HuH-7 (cell line): ENCODE measurements around the gene ATP6V1E1.
A peak's percentile ranks its signal among the peaks of the same experiment; 100 is the strongest.
"Not testable (repeated sequence)": the region's sequence is repeated elsewhere in the genome, so short reads cannot be mapped to it uniquely, and the experiment has no call there.

Experiments
- DNase-seq: peaks from one replicate; pipeline ENCODE4 v3.0.0; 2011; ENCODE audit warnings: low spot score

The ATP6V1E1 gene

DNA sequence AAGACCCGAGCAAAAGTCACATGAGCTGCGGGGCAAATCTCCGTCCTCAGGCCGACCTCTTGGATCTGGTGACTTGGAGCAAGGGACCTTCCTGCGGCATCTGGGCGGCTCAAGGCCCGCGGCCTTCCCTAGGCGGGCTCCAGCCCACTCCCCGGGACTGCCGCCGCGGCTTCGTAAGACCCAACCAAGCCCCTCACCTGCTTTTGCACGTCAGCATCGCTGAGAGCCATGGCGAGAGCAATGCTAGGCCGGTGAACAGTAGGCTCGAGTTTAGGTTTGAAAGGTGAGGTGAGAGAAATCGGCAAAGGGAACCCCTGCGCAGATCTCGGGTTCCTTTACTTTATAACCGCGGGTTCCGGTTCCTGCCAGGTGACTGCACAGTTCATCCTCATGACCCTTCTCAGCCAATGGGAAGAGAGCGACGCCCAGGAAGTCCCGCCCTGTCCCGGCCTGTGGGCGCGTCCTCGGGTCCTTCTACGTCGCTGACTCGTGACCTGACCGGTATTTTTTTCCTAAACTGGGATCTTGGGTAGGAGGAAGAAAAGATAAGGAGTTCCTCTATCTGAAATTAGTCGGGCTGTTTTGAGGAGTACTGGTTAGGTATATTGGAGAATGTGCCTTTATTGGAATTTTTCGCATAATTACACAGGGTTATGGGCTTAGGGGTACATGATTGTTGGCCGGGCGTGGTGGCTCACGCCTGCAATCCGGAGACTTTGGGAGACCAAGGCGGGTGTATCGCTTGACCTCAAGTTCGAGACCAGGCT lies at the start of gene ATP6V1E1:
TSS of gene ATP6V1E1 (minus strand) at position 344 of the 767 bp plus-strand sequence. CDS start at position 230, 114 bp downstream.
- peak; percentile 98 for DNase-seq

- no peak for DNase-seq
Observed at GRCh38 chr22:17675584-17675983, 47.0 kb upstream of the ATP6V1E1 start.

DNA sequence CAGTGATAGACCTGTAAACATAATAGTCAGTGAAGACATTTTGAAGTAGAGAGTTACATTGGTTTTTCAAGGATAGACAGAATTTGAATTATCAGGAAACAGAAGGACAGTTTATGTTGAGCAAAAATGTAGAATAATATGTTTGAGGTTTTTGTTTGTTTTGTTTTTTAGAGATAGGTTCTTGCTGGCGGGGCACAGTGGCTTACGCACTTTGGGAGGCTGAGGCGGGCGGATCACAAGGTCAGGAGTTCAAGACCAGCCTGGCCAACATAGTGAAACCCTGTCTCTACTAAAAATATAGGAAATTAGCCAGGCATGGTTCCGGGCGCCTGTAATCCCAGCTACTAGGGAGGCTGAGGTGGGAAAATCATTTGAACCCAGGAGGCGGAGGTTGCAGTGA lies 45.6 kb upstream of the ATP6V1E1 start:
- DNase-seq, result no peak

GRCh38 chr22:17672417-17672991 lies 44.0 kb upstream of the ATP6V1E1 start:
- DNase-seq, result no peak

DNA sequence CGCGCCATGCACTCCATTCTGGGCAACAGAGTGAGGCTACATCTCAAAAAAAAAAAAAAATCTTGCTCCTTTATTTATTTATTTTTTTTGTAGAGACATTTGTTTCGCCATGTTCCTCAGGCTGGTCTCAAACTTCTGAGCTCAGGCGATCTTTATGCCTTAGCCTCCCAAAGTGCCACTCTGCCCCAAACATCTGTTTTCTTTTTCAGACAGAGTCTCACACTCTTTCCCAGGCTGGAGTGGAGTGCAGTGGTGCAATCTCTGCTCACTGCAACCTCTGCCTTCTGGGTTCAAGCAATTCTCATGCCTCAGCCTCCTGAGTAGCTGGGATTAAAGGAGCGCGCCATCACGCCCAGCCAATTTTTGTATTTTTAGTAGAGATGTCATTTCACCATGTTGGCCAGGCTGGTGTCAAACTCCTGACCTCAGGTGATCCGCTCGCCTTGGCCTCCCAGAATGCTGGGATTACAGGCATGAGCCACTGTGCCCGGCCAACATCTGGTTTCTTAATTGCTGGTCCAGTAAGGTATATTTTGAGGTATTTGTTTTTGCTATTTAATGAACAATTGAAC lies 43.1 kb upstream of the ATP6V1E1 start:
- DNase-seq, result not testable (repeated sequence)

GRCh38 chr22:17665854-17666253 lies 37.3 kb upstream of the ATP6V1E1 start:
- no peak for DNase-seq

GRCh38 chr22:17665248-17665647 lies 36.7 kb upstream of the ATP6V1E1 start:
- DNase-seq, result no peak

- no peak for DNase-seq
Observed at GRCh38 chr22:17664414-17665055, 36.0 kb upstream of the ATP6V1E1 start.

GRCh38 chr22:17656870-17657395 lies 28.4 kb upstream of the ATP6V1E1 start:
- DNase-seq, result no peak

- DNase-seq, result no peak
Observed at GRCh38 chr22:17655289-17655688, 26.7 kb upstream of the ATP6V1E1 start.

DNA sequence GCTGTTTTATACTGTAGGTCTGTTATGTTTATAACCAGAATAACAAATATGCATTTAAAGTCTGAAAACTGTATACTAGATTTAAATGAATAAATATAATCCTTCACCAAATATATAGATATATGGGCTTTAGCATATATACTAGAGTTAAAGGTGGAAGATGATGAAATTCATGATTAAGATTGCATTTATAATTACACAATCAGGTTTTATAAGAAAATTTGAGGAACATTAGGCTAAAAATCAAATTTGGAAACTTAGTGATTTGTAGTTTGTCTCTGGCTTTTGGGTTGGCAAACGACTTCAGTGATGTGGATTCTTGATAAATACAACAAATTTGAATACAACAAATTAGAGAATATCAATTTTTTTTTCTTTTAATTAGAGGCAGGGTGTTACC lies 20.0 kb upstream of the ATP6V1E1 start:
- no peak for DNase-seq

GRCh38 chr22:17647991-17648390 lies 19.4 kb upstream of the ATP6V1E1 start:
- no peak for DNase-seq

- no peak for DNase-seq
Observed at GRCh38 chr22:17647452-17647851, 18.9 kb upstream of the ATP6V1E1 start.

GRCh38 chr22:17642357-17642756 lies 13.8 kb upstream of the ATP6V1E1 start:
- not testable (repeated sequence) for DNase-seq

GRCh38 chr22:17641269-17641668 lies 12.7 kb upstream of the ATP6V1E1 start:
- no peak for DNase-seq

- DNase-seq, result peak; percentile 76
Observed at GRCh38 chr22:17639247-17639741, 10.7 kb upstream of the ATP6V1E1 start.

DNA sequence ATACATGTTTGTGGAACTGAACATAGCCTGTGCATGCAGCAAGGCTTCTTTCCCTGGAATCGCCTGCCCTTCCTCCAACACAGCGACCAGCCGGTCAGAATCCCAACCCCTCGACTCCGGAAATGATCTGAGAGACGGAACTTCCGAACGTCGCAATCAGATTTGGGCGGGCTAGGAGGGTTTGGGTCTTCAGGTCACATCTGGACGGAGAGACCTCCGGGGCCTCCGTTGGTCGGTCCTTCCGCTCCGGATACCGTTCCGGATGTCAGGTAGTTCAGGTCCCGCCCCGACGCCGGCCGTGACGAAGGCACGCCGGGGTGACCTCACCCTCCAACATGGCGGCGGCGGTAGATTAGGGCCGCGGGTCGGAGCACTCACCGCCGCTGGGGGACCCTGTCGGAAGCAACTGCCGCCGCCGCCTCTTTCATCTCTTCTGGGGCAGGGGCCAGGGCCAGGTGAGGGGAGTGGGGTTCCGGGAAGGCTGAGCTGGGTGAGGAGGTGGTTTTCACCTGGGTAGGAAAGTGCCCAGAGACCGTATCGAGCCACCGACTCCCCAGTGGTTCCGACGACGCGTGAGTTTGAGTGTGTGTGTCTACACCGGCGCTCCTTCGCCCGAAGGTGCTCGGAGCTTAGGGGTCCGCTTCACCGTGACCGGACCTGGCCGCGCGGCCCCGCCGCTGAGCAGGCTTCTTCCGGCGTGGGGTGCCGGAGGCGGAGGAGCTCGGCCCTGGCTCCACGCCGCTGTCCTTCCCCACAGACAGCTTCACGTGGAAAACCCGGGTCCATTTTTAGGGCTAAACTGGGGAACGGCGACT lies 10.1 kb upstream of the ATP6V1E1 start, which contains the start of gene BCL2L13:
TSS of gene BCL2L13 (plus strand) at position 326 of the 815 bp plus-strand sequence. CDS start 16,955 bp downstream, outside the sequence.
- peak; percentile 95 for DNase-seq

- DNase-seq, result peak; percentile 49
Observed at GRCh38 chr22:17638182-17638431, 9.6 kb upstream of the ATP6V1E1 start.

GRCh38 chr22:17637490-17638181 lies 9.1 kb upstream of the ATP6V1E1 start:
- DNase-seq, result no peak

DNA sequence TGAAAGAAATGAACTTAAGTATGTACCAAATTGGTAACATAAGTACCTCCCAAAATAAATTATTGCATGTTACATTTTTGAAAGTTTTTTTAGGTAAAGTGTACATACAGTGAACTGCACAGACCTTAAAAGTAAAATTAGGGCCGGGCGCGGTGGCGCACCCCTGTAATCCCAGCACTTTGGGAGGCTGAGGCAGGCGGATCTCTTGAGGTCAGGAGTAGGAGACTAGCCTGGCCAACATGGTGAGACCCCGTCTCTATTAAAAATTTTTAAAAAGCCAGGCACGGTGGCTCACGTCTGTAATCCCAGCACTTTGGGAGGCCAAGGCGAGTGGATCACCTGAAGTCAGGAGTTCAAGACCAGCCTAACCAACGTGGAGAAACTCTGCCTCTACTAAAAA lies 8.3 kb upstream of the ATP6V1E1 start:
- DNase-seq, result not testable (repeated sequence)

DNA sequence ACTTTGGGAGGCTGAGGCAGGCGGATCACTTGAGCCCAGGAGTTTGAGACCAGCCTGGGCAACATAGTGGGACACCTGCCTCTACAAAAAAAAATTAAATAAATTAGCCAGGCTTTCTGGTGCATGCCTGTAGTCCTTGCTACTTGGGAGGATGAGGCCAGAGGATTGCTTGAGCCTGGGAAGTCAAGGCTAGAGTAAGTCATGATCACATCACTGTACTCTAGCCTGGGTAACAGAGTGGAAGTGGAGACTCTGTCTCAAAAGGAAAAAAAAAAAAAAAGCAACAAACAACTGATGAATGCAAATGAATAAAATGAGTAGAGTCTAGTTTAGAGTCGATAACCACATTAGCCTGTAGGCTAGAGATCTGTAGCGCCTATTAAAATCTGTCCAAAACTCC lies 6.1 kb upstream of the ATP6V1E1 start:
- no peak for DNase-seq
